IPS DF 19.7 (cell line): ENCODE data around the gene SYNPO.

ENCODE experiments used
- DNase-seq: peaks from one replicate; pipeline ENCODE4 v3.0.0-alpha.2; 2013; ENCODE audit warnings: low read depth, low spot score

SYNPO gene

DNA sequence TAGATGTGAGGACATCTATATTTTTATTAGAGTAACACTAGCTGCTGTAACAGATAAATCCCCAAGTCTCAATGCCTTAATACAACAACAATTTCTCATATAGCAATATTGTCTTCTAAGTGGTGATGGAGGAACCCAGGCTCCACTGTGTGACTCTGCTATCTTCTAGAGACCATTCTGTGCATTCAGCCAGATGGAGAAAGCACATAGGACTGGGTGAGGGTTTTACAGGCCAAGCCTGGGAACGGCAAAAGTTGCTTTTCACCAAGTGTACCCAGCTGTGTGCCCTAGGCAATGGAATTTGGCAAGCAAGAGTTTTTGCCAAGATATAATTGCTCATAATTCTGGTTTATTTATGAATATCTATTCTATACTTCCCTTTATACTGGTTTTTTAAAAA is 48.7 kb downstream of the SYNPO start:
- DNase-seq = no peak

GRCh38 chr5:150690760-150691159 is 50.3 kb downstream of the SYNPO start:
- DNase-seq = no peak

DNA sequence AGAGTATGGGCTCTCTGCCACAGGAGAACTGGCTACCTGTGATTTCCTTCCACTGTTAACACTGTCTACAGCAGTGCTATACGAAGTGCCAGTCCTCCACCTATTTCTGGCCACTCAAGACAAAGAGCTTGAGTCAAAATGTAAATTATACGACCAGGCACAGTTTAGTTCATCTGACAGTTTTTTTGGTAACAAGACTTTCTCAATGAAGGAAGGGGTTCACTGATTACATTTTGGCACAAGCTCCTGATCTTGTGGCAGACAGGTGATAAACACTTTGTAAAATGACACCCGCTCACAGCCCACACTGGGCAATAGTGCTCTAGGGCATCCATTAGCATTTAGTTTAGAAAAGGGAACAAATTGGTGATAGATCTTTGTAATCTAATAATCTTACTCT is 51.8 kb downstream of the SYNPO start:
- no peak for DNase-seq

DNA sequence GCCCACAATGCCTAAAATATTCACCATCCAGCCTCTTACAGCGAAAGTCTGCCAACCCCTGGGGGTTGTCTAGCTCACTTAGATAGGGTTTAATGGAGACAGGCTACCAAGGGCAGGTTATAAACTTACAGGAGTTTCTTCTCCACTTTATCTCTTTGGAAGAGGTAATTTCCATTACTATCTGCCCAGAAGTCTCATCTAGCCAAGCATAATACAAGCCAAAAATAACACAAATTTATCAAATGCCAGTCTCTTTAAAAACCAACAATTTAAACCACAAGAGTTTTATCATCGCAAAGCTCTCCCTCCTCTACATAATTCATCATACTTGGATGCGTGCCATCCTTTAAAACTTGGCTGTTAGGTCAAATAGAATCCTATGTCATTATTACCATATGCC is 54.2 kb downstream of the SYNPO start:
- DNase-seq = no peak

DNA sequence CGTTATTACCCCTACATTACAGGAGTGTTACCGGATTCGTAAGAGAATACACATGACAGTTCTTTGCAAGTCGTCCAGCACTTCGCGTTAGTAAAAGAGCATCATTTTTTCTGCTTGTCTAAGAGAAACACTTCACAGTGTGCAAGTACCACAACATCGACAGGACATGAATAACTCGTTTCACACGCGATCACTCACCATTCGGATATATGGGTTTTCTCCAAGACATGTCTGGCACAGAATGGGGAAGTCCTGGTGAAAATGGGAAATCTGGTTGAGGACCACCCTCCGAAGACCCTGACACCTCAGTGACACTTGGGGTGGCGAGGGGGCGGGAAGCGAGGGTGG is 59.8 kb downstream of the SYNPO start:
- no peak for DNase-seq

DNA sequence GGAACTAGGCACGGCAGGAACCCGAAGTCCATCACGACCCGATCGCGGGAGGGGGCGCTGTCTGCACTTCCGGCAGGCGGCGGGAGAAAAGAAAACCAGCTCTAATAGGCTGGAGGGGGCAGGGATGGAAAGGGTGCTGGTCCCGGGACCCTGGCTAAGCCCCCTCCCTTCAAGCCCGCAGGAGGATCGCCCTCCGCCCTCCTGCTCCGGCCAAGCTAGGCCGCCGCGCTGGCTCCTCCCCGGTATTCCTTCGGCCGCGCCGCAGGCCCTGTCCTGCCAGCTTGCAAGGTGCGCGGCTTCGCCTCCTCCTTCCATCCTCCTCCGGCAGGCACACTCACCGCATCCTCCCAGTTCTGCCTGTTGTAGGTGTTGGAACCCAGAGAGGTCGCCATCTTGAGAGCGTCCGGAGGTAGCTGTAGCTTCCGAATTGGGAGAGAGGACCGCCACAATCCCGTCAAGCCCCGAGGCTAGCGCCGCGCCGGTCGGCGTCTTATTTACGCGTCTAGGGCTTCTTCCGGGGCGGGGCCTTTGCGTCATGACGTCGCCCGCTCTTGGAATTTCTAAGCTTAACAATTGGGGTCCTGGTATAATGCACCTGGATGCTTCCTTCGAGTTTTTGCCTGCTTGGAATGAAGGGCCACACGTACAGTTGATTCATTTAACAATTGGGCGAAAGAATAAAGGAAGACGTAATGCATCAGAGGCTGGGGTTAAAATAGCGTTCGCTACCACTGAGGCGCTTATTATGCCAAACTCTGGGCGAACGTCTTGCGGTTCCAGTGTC is 60.3 kb downstream of the SYNPO start, which contains the start of gene RBM22:
Gene RBM22, minus strand, starts transcription at position 469 of the 784 bp plus-strand sequence. Its CDS starts 77 bp downstream, at position 392.
- peak; percentile 75 for DNase-seq

- no peak for DNase-seq
Measured at GRCh38 chr5:150703762-150704161, 63.3 kb downstream of the SYNPO start.

GRCh38 chr5:150706776-150707390 is 66.4 kb downstream of the SYNPO start:
- no peak for DNase-seq
